GM21526 (cell line): ENCODE data around the gene PPP1R9B.

ENCODE experiments used
- ATAC-seq: cut with Tn5 transposase; IDR thresholded peaks from one replicate; pipeline ENCODE4 v1.9.1; 2021; ENCODE audit warnings: moderate library complexity; ENCODE audit not compliant: unreplicated experiment, low FRiP score

The PPP1R9B gene

GRCh38 chr17:50174444-50174843, 24.0 kb upstream of the PPP1R9B start:
- ATAC-seq: no peak

GRCh38 chr17:50173335-50173941, 23.0 kb upstream of the PPP1R9B start:
- no peak for ATAC-seq

GRCh38 chr17:50172936-50173334, 22.5 kb upstream of the PPP1R9B start:
- ATAC-seq: no peak

- ATAC-seq: no peak
Observed at GRCh38 chr17:50172130-50172529, 21.7 kb upstream of the PPP1R9B start.

GRCh38 chr17:50171371-50172071, 21.0 kb upstream of the PPP1R9B start:
- no peak for ATAC-seq

- no peak for ATAC-seq
Observed at GRCh38 chr17:50170662-50171370, 20.3 kb upstream of the PPP1R9B start.

GRCh38 chr17:50169881-50170459, 19.5 kb upstream of the PPP1R9B start:
- ATAC-seq: no peak

- no peak for ATAC-seq
Observed at GRCh38 chr17:50169121-50169764, 18.8 kb upstream of the PPP1R9B start.

GRCh38 chr17:50168319-50168718, 17.8 kb upstream of the PPP1R9B start:
- ATAC-seq: no peak

GRCh38 chr17:50167371-50167770, 16.9 kb upstream of the PPP1R9B start:
- ATAC-seq: no peak

GRCh38 chr17:50166518-50167181, 16.2 kb upstream of the PPP1R9B start:
- ATAC-seq: no peak

- ATAC-seq: no peak
Observed at GRCh38 chr17:50165867-50166517, 15.5 kb upstream of the PPP1R9B start, which contains the start of gene SGCA. TSS of gene SGCA (plus strand) at chr17:50166005. CDS start at chr17:50166041, 36 bp downstream.

- ATAC-seq: no peak
Observed at GRCh38 chr17:50165466-50165865, 15.0 kb upstream of the PPP1R9B start.

GRCh38 chr17:50165066-50165465, 14.6 kb upstream of the PPP1R9B start:
- no peak for ATAC-seq

- ATAC-seq: no peak
Observed at GRCh38 chr17:50164697-50164988, 14.2 kb upstream of the PPP1R9B start.

- no peak for ATAC-seq
Observed at GRCh38 chr17:50163843-50164696, 13.6 kb upstream of the PPP1R9B start.

- no peak for ATAC-seq
Observed at GRCh38 chr17:50162466-50163254, 12.2 kb upstream of the PPP1R9B start.

- ATAC-seq: no peak
Observed at GRCh38 chr17:50161911-50162288, 11.4 kb upstream of the PPP1R9B start.
